Calu3 (cell line): ENCODE measurements around the gene CUL5. TPM values are rescaled to one million over a fixed set of nuclear protein-coding genes. Genes with fewer than 3 reads are reported as not detected.
"Not testable (repeated sequence)": the region's sequence is repeated elsewhere in the genome, so short reads cannot be mapped to it uniquely, and the experiment has no call there.

Source experiments
- BruUV-seq: library from RNA; stranded (reverse); fragments of 400-500 nt; replicated peaks from 2 replicates; lab custom pipeline; 2021; lab: Mats Ljungman, UMichigan
- CTCF ChIA-PET: fragments of 300-600 bp; sonication (Branson Sonifier 250); formaldehyde crosslinking; loops from one replicate; lab custom pipeline; 2022; ENCODE audit warnings: antibody characterized with exemption; lab: Charles Lee
- DNase-seq: peaks from one replicate; pipeline ENCODE4 v3.0.0; 2022
- H3K27ac Mint-ChIP-seq: one replicate; pipeline ENCODE4 v1.8.0; 2022; ENCODE audit warnings: mixed read lengths; ENCODE audit not compliant: unreplicated experiment
- H3K27me3 Mint-ChIP-seq: one replicate; pipeline ENCODE4 v1.8.0; 2022; ENCODE audit warnings: mixed read lengths; ENCODE audit not compliant: unreplicated experiment
- H3K36me3 Mint-ChIP-seq: one replicate; pipeline ENCODE4 v1.8.0; 2022; ENCODE audit warnings: mild to moderate bottlenecking, moderate library complexity, mixed read lengths; ENCODE audit not compliant: insufficient read depth, unreplicated experiment
- H3K4me1 Mint-ChIP-seq: one replicate; pipeline ENCODE4 v1.8.0; 2022; ENCODE audit warnings: mild to moderate bottlenecking, low read depth, mixed read lengths; ENCODE audit not compliant: unreplicated experiment
- H3K4me3 Mint-ChIP-seq: one replicate; pipeline ENCODE4 v1.8.0; 2022; ENCODE audit warnings: mild to moderate bottlenecking, low read depth, moderate library complexity, mixed read lengths; ENCODE audit not compliant: unreplicated experiment
- H3K9me3 Mint-ChIP-seq: one replicate; pipeline ENCODE4 v1.8.0; 2022; ENCODE audit warnings: low read depth, mixed read lengths; ENCODE audit not compliant: unreplicated experiment
- CTCF ChIP-seq: fragments of 200-600 bp; IDR thresholded peaks from one replicate; pipeline ENCODE4 v1.8.0; 2022; ENCODE audit warnings: antibody characterized with exemption; ENCODE audit not compliant: unreplicated experiment
- intact Hi-C: fragments of 100-400 bp; cut with micrococcal nuclease; formaldehyde crosslinking; loops from one replicate; pipeline ENCODE4 v1.10.0; 2022; ENCODE audit not compliant: unreplicated experiment
- total RNA-seq: library from RNA; stranded (reverse); gene quantifications from 2 replicates; pipeline ENCODE4 v1.2.3, GENCODE V29; 2022

Gene CUL5
- total RNA-seq, 1 experiment from 2014 or later, result 17.2 TPM

GRCh38 chr11:108025387-108026080 is 16.8 kb downstream of the CUL5 start:
- H3K27ac Mint-ChIP-seq, result no peak overlapping the region
- H3K9me3 Mint-ChIP-seq, result no peaks in the 10 kb centered on the region
- no peaks in the 10 kb centered on the region for H3K36me3 Mint-ChIP-seq
- no peak overlapping the region for H3K4me3 Mint-ChIP-seq
- intact Hi-C loops, result no loop called here
- no TSS peak for BruUV-seq
- TF ChIP-seq CTCF, result no peak
- H3K4me1 Mint-ChIP-seq, result no peaks in the 10 kb centered on the region
- no peaks in the 10 kb centered on the region for H3K27me3 Mint-ChIP-seq
- no peak for DNase-seq
- CTCF ChIA-PET, result no interaction called here

- Mint-ChIP-seq H3K9me3 (no peaks in the 10 kb centered on the region), H3K27ac (no peak overlapping the region), H3K36me3 (no peaks in the 10 kb centered on the region), H3K27me3 (no peaks in the 10 kb centered on the region), H3K4me1 (no peaks in the 10 kb centered on the region), H3K4me3 (no peak overlapping the region)
- no TSS peak for BruUV-seq
- CTCF ChIA-PET, result interaction anchor here (0.7 kb wide), 1 partner anchor 195 kb away, joined by 3 read pairs; the partner anchor contains the start of gene NPAT
- no peak for TF ChIP-seq CTCF
- DNase-seq, result no peak
- intact Hi-C loops, result no loop called here
These were observed 18.4 kb downstream of the CUL5 start for GRCh38 chr11:108027057-108027456.

- H3K27me3 Mint-ChIP-seq, intact Hi-C loops, H3K9me3 Mint-ChIP-seq, CTCF ChIA-PET, H3K4me3 Mint-ChIP-seq, BruUV-seq, DNase-seq, H3K27ac Mint-ChIP-seq, H3K4me1 Mint-ChIP-seq, H3K36me3 Mint-ChIP-seq: not testable (repeated sequence)
These were observed 20.2 kb downstream of the CUL5 start for GRCh38 chr11:108028822-108029441.

- H3K4me3 Mint-ChIP-seq, CTCF ChIA-PET, H3K4me1 Mint-ChIP-seq, BruUV-seq, H3K27me3 Mint-ChIP-seq, H3K36me3 Mint-ChIP-seq, H3K9me3 Mint-ChIP-seq, intact Hi-C loops, DNase-seq, H3K27ac Mint-ChIP-seq: not testable (repeated sequence)
These were observed 22.9 kb downstream of the CUL5 start for GRCh38 chr11:108031604-108032003.

GRCh38 chr11:108032800-108033199 is 24.1 kb downstream of the CUL5 start:
- intact Hi-C loops, result no loop called here
- H3K27me3 Mint-ChIP-seq, result no peaks in the 10 kb centered on the region
- DNase-seq, result no peak
- H3K4me3 Mint-ChIP-seq, result no peak overlapping the region
- CTCF ChIA-PET, result interaction anchor here (0.7 kb wide), 1 partner anchor 500 kb away, joined by 3 read pairs; no protein-coding TSS in a partner anchor
- no peaks in the 10 kb centered on the region for H3K4me1 Mint-ChIP-seq
- H3K36me3 Mint-ChIP-seq, result peaks cover 5% of the 10 kb centered on the region
- H3K9me3 Mint-ChIP-seq, result no peaks in the 10 kb centered on the region
- BruUV-seq, result no TSS peak
- H3K27ac Mint-ChIP-seq, result no peak overlapping the region
- TF ChIP-seq CTCF, result no peak
